Fibroblast of lung (primary cell): ENCODE results near the gene GFM1. TPM values are rescaled to one million over a fixed set of nuclear protein-coding genes. Genes with fewer than 3 reads are reported as not detected.

Experiments used
- DNase-seq, 2 donors: peaks; one replicate each; pipeline versions ENCODE4 v3.0.0 to v3.0.0-alpha.2; 2010; ENCODE audit warnings: low read depth in 2 of 2
- H2AFZ ChIP-seq: 2 replicates; pipeline ENCODE4 v1.5.1; 2012; ENCODE audit warnings: low read length, control low read depth, inconsistent platforms
- H3K27ac ChIP-seq: 2 replicates; pipeline ENCODE4 v1.5.1; 2011; ENCODE audit warnings: low read length, control low read depth; ENCODE audit not compliant: insufficient read depth
- H3K27me3 ChIP-seq: 2 replicates; pipeline ENCODE4 v1.5.1; 2011; ENCODE audit warnings: mild to moderate bottlenecking, low read length; ENCODE audit not compliant: control insufficient read depth, insufficient read depth
- H3K36me3 ChIP-seq: 2 replicates; pipeline ENCODE4 v1.5.1; 2011; ENCODE audit warnings: low read length; ENCODE audit not compliant: control insufficient read depth, insufficient read depth
- H3K4me1 ChIP-seq: 2 replicates; pipeline ENCODE4 v1.5.1; 2011; ENCODE audit warnings: low read length; ENCODE audit not compliant: control insufficient read depth, insufficient read depth; ENCODE audit errors: extremely low read depth
- H3K4me2 ChIP-seq: 2 replicates; pipeline ENCODE4 v1.5.1; 2011; ENCODE audit warnings: low read length, control low read depth; ENCODE audit not compliant: insufficient read depth; ENCODE audit errors: extremely low read depth
- H3K4me3 ChIP-seq, 4 experiments: fragments of 200-600 bp in 1 of 4; sonication (generic) in 1 of 4; replicated peaks in 1 of 4; 2 replicates each; pipeline ENCODE4 v1.5.1; 2011 to 2016; ENCODE audit warnings: low read length in 4 of 4, low read depth in 3 of 4, mild to moderate bottlenecking in 3 of 4, control low read depth in 2 of 4, inconsistent platforms in 1 of 4, mixed read lengths in 1 of 4; ENCODE audit not compliant: insufficient read depth in 1 of 4; ENCODE audit errors: control extremely low read depth in 1 of 4
- H3K79me2 ChIP-seq: 2 replicates; pipeline ENCODE4 v1.5.1; 2012; ENCODE audit warnings: mild to moderate bottlenecking, low read length, inconsistent platforms; ENCODE audit not compliant: control insufficient read depth, insufficient read depth
- H3K9ac ChIP-seq: 2 replicates; pipeline ENCODE4 v1.5.1; 2011; ENCODE audit warnings: mild to moderate bottlenecking, low read length, control low read depth; ENCODE audit not compliant: insufficient read depth
- H3K9me3 ChIP-seq: 2 replicates; pipeline ENCODE4 v1.5.1; 2012; ENCODE audit warnings: low read depth, low read length; ENCODE audit not compliant: control insufficient read depth, insufficient read depth
- H4K20me1 ChIP-seq: 2 replicates; pipeline ENCODE4 v1.5.1; 2011; ENCODE audit warnings: low read length; ENCODE audit not compliant: control insufficient read depth, insufficient read depth; ENCODE audit errors: extremely low read depth
- CTCF ChIP-seq, 2 donors: IDR thresholded peaks in 1 of 2; conservative IDR thresholded peaks in 1 of 2; 1 replicate in 1 of 2; 2 replicates in 1 of 2; pipeline ENCODE4 v1.5.1; 2011 to 2012; ENCODE audit warnings: low read length in 2 of 2, control low read depth in 1 of 2, inconsistent platforms in 1 of 2, low read depth in 1 of 2, mild to moderate bottlenecking in 1 of 2
- EZH2 ChIP-seq: IDR thresholded peaks from 2 replicates; pipeline ENCODE4 v1.5.1; 2012; ENCODE audit warnings: low read length, control low read depth, mild to moderate bottlenecking; ENCODE audit errors: missing control alignments
- polyA plus RNA-seq, 2 donors: library from polyadenylated mRNA; depleted of rRNA in 1 of 2; stranded (reverse) in 1 of 2; unstranded in 1 of 2; fragments of >200 nt; gene quantifications; 2 replicates each; pipeline ENCODE4 v1.2.1, GENCODE V29; 2011 to 2012; ENCODE audit warnings: missing spikeins in 1 of 2
- total RNA-seq: library from RNA; depleted of rRNA; stranded (reverse); fragments of >200 nt; gene quantifications from 2 replicates; pipeline ENCODE4 v1.2.1, GENCODE V29; 2014

The GFM1 gene
- total and polyA plus RNA-seq, 2 donors (not counting 1 experiment from before 2014, with no cell fraction given) = 30.5 to 38.6 TPM

DNA sequence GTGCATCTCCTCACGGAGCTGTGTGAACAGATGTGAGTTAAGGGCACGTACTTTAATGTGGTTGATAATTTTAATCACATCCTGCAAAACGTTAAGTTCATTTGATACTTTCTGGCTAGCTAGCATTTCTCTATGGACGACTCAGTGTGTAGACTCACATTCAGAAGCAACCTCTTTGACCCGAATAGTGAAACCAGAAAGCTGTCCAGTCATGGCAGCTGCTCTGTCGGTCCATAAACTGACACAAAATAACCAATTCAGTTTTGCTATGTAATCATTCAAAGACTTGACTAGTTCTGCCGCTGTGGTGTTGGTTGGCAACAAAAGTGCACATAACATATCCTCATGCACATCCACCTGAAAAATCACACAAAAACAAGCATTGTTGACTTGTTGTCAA, 3.7 kb upstream of the GFM1 start:
- H3K9ac ChIP-seq = no peak overlapping the region
- no peak for DNase-seq

GRCh38 chr3:158642005-158642404, 2.3 kb upstream of the GFM1 start:
- H3K9me3 ChIP-seq = no peaks in the 10 kb centered on the region
- H3K36me3 ChIP-seq = no peaks in the 10 kb centered on the region
- H3K4me1 ChIP-seq = peaks cover 2% of the 10 kb centered on the region
- H3K27ac ChIP-seq = no peak overlapping the region
- no peak overlapping the region for H3K9ac ChIP-seq
- H3K4me2 ChIP-seq = no peak overlapping the region
- H3K79me2 ChIP-seq = peaks cover 22% of the 10 kb centered on the region
- no peak overlapping the region for H2AFZ ChIP-seq
- no peak overlapping the region for H3K4me3 ChIP-seq
- DNase-seq = no peak
- TF ChIP-seq EZH2 (no peak), CTCF (conservative IDR thresholded peaks at IDR 0.05 in 1 of 2, IDR thresholded peaks at IDR 0.05 in 1 of 2; ENCODE audit: low read depth in 1 of 2, low read length in 2 of 2) (no peak)
- no peaks in the 10 kb centered on the region for H4K20me1 ChIP-seq
- no peaks in the 10 kb centered on the region for H3K27me3 ChIP-seq

More for the DNA sequence above, 3.7 kb upstream of the GFM1 start:
- Histone ChIP-seq H3K27me3 (no peaks in the 10 kb centered on the region), H3K4me1 (peaks cover 2% of the 10 kb centered on the region), H3K27ac (no peak overlapping the region), H4K20me1 (no peaks in the 10 kb centered on the region), H3K79me2 (peaks cover 12% of the 10 kb centered on the region), H3K36me3 (no peaks in the 10 kb centered on the region), H3K9me3 (no peaks in the 10 kb centered on the region), H2AFZ (no peak overlapping the region), H3K4me3 (no peak overlapping the region), H3K4me2 (no peak overlapping the region)
- no peak for TF ChIP-seq CTCF (conservative IDR thresholded peaks at IDR 0.05 in 1 of 2, IDR thresholded peaks at IDR 0.05 in 1 of 2; ENCODE audit: low read depth in 1 of 2, low read length in 2 of 2)
- TF ChIP-seq EZH2 = no peak

- no peak for DNase-seq
Measured at GRCh38 chr3:158642474-158643210, 1.7 kb upstream of the GFM1 start.

More at GRCh38 chr3:158642474-158643210, 1.7 kb upstream of the GFM1 start:
- Histone ChIP-seq H3K4me1 (peaks cover 2% of the 10 kb centered on the region), H3K4me2 (no peak overlapping the region), H3K27ac (no peak overlapping the region), H3K79me2 (peaks cover 22% of the 10 kb centered on the region), H3K9me3 (no peaks in the 10 kb centered on the region), H4K20me1 (no peaks in the 10 kb centered on the region), H2AFZ (no peak overlapping the region), H3K4me3 (no peak overlapping the region), H3K9ac (no peak overlapping the region), H3K36me3 (no peaks in the 10 kb centered on the region), H3K27me3 (no peaks in the 10 kb centered on the region)
- no peak for TF ChIP-seq CTCF (conservative IDR thresholded peaks at IDR 0.05 in 1 of 2, IDR thresholded peaks at IDR 0.05 in 1 of 2; ENCODE audit: low read depth in 1 of 2, low read length in 2 of 2)
- TF ChIP-seq EZH2 = no peak
